Epithelial cell of alveolus of lung (primary cell): ENCODE results near the gene FBXO24. TPM values are rescaled to one million over a fixed set of nuclear protein-coding genes. Genes with fewer than 3 reads are reported as not detected.

Experiments used
- total RNA-seq: library from RNA; depleted of rRNA; stranded (reverse); fragments of >200 nt; gene quantifications from 2 replicates; pipeline ENCODE4 v1.2.1, GENCODE V29; 2015

FBXO24 gene
- 0.65 and 2.9 TPM in 2 replicates for total RNA-seq

GRCh38 chr7:100586266-100587025 lies at the start of gene FBXO24:
Gene FBXO24, plus strand, starts transcription at chr7:100586328. Its CDS starts 298 bp downstream, at chr7:100586626.

GRCh38 chr7:100538654-100539435 lies 47.3 kb upstream of the FBXO24 start, which contains the start of gene AGFG2:
Gene AGFG2, plus strand, starts transcription at chr7:100539203. Its CDS starts 144 bp downstream, at chr7:100539347.

GRCh38 chr7:100573691-100574361 lies 12.3 kb upstream of the FBXO24 start, which contains the start of gene SAP25:
Gene SAP25, minus strand, starts transcription at chr7:100573900. Its CDS starts 158 bp downstream, at chr7:100573742.

GRCh38 chr7:100585511-100586265 lies 440 bp upstream of the FBXO24 start, which contains the start of gene LRCH4:
Gene LRCH4, minus strand, starts transcription at chr7:100586129. Its CDS starts 29 bp downstream, at chr7:100586100.

GRCh38 chr7:100611983-100612729 lies 26.0 kb downstream of the FBXO24 start, which contains the start of gene MOSPD3:
Gene MOSPD3, plus strand, starts transcription at chr7:100612540. Its CDS starts 252 bp downstream, at chr7:100612792.

GRCh38 chr7:100641463-100641859 lies 55.3 kb downstream of the FBXO24 start, which contains the start of gene TFR2:
Gene TFR2, minus strand, starts transcription at chr7:100641552. Its CDS starts 43 bp downstream, at chr7:100641509.

Other genes starting within 250 kb of the FBXO24 start
- gene PILRB, start 228.2 kb upstream of the FBXO24 start, total RNA-seq = 1.9 and 13.3 TPM in 2 replicates
- gene PILRA, start 212.8 kb upstream of the FBXO24 start, total RNA-seq = 4.4 TPM in 1 of 2 replicates, not detected in the other
- gene ZCWPW1, start 157.6 kb upstream of the FBXO24 start, total RNA-seq = 0.52 and 1.8 TPM in 2 replicates
- 27.7 and 35.9 TPM in 2 replicates for gene MEPCE, start 156.5 kb upstream of the FBXO24 start, total RNA-seq
- gene PPP1R35, start 149.8 kb upstream of the FBXO24 start, total RNA-seq = 15.6 and 33.1 TPM in 2 replicates
- gene SPACDR, start 122.1 kb upstream of the FBXO24 start, total RNA-seq = not detected in 2 replicates
- 35.6 and 79.0 TPM in 2 replicates for gene TSC22D4, start 107.1 kb upstream of the FBXO24 start, total RNA-seq
- 2.2 and 10.5 TPM in 2 replicates for gene NYAP1, start 102.4 kb upstream of the FBXO24 start, total RNA-seq
- gene AGFG2, start 47.1 kb upstream of the FBXO24 start, total RNA-seq = 6.6 and 16.9 TPM in 2 replicates
- 1.5 TPM in 1 of 2 replicates, not detected in the other for gene SAP25, start 12.4 kb upstream of the FBXO24 start, total RNA-seq
- gene LRCH4, start 199 bp upstream of the FBXO24 start, total RNA-seq = 36.5 and 119 TPM in 2 replicates
- 351 and 978 TPM in 2 replicates for gene PCOLCE, start 16.0 kb downstream of the FBXO24 start, total RNA-seq
- gene MOSPD3, start 26.2 kb downstream of the FBXO24 start, total RNA-seq = 18.2 and 23.9 TPM in 2 replicates
- 0.64 and 1.6 TPM in 2 replicates for gene TFR2, start 55.2 kb downstream of the FBXO24 start, total RNA-seq
- gene ACTL6B, start 70.1 kb downstream of the FBXO24 start, total RNA-seq = not detected in 2 replicates
- gene GNB2, start 87.4 kb downstream of the FBXO24 start, total RNA-seq = 283 and 312 TPM in 2 replicates
- 7.9 and 20.5 TPM in 2 replicates for gene GIGYF1, start 107.9 kb downstream of the FBXO24 start, total RNA-seq
- gene POP7, start 119.8 kb downstream of the FBXO24 start, total RNA-seq = 29.5 and 44.6 TPM in 2 replicates
- gene EPO, start 134.1 kb downstream of the FBXO24 start, total RNA-seq = 0.48 TPM in 1 of 2 replicates, not detected in the other
- not detected in 2 replicates for gene ZAN, start 147.3 kb downstream of the FBXO24 start, total RNA-seq
- gene EPHB4, start 241.2 kb downstream of the FBXO24 start, total RNA-seq = 48.5 and 62.8 TPM in 2 replicates